ENCODE results near the gene MZB1. TPM values are rescaled to one million over a fixed set of nuclear protein-coding genes. Genes with fewer than 3 reads are reported as not detected.

MZB1 gene
- total and polyA plus RNA-seq, 9 donors, result 0.22 to 0.95 (median 0.44) TPM

DNA sequence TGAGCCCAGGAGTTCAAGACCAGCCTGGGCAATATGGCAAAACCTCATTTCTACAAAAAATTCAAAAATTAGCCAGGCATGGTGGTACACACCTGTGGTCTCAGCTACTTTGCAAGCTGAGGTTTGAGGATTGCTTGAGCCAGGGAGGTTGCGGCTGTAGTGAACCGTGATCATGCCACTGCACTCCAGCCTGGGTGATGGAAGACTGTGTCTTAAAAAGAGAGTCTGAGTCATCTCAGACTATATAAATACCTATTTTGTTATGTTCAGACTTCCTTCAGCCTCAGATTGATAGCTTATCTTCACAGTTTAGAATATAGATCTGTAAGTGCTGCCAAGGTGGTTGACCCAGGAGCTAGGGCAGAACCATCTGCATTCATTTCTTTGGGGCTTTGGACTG lies 49.7 kb downstream of the MZB1 start:
- H3K4me1 ChIP-seq (ENCODE audit: control insufficient read depth, insufficient read depth, low read length), result peaks cover 7% of the 10 kb centered on the region
- no peaks in the 10 kb centered on the region for H3K27me3 ChIP-seq (ENCODE audit: control insufficient read depth, insufficient read depth, low read length)
- H3K9me3 ChIP-seq (replicated peaks; ENCODE audit: control insufficient read depth, low read depth, low read length), result no peaks in the 10 kb centered on the region
- no peaks in the 10 kb centered on the region for H3K36me3 ChIP-seq (ENCODE audit: control insufficient read depth, insufficient read depth, low read length)
- WGBS (ENCODE audit: insufficient coverage), result no CpG with 5 or more reads among the region's 2 CpGs
- DNase-seq, result no peak
- no peak overlapping the region for H3K4me3 ChIP-seq (ENCODE audit: low read length)
- no peak overlapping the region for H3K27ac ChIP-seq (ENCODE audit: low read length)

Other genes starting within 250 kb of the MZB1 start
- gene SIL1, start 191.5 kb downstream of the MZB1 start, total RNA-seq, result 26.1 TPM
- 10 to 100 TPM; 20.0 to 34.7 (median 26.8) TPM for gene SIL1, start 191.5 kb downstream of the MZB1 start, polyA plus RNA-seq (ENCODE audit: insufficient read depth in 1 of 8, insufficient read length in 8 of 8, low replicate concordance in 1 of 8)
- gene MATR3, start 96.2 kb downstream of the MZB1 start, total RNA-seq, result 255 TPM
- gene MATR3, start 96.2 kb downstream of the MZB1 start, polyA plus RNA-seq (ENCODE audit: insufficient read depth in 1 of 8, insufficient read length in 8 of 8, low replicate concordance in 1 of 8), result 100 to 1,000 TPM; 262 to 369 (median 307) TPM
- gene PAIP2, start 48.1 kb downstream of the MZB1 start, total RNA-seq, result 54.0 TPM
- 100 to 1,000 TPM in 7 of 8 donors, 10 to 100 TPM in 1; 94.9 to 146 (median 123) TPM for gene PAIP2, start 48.1 kb downstream of the MZB1 start, polyA plus RNA-seq (ENCODE audit: insufficient read depth in 1 of 8, insufficient read length in 8 of 8, low replicate concordance in 1 of 8)
- 0.04 TPM for gene SLC23A1, start 6.6 kb downstream of the MZB1 start, total RNA-seq
- gene SLC23A1, start 6.6 kb downstream of the MZB1 start, polyA plus RNA-seq (ENCODE audit: insufficient read depth in 1 of 8, insufficient read length in 8 of 8, low replicate concordance in 1 of 8), result 1 to 10 TPM in 2 of 8 donors, under 1 TPM in 6; 0.11 to 2.1 (median 0.34) TPM
- 18.8 TPM for gene PROB1, start 5.2 kb upstream of the MZB1 start, total RNA-seq
- 10 to 100 TPM; 27.8 to 54.2 (median 39.3) TPM for gene PROB1, start 5.2 kb upstream of the MZB1 start, polyA plus RNA-seq (ENCODE audit: insufficient read depth in 1 of 8, insufficient read length in 8 of 8, low replicate concordance in 1 of 8)
- gene SPATA24, start 14.2 kb upstream of the MZB1 start, total RNA-seq, result 12.5 TPM
- 10 to 100 TPM in 5 of 8 donors, 1 to 10 TPM in 3; 6.9 to 14.5 (median 10.1) TPM for gene SPATA24, start 14.2 kb upstream of the MZB1 start, polyA plus RNA-seq (ENCODE audit: insufficient read depth in 1 of 8, insufficient read length in 8 of 8, low replicate concordance in 1 of 8)
- 15.3 TPM for gene DNAJC18, start 49.6 kb upstream of the MZB1 start, total RNA-seq
- 10 to 100 TPM; 15.9 to 29.9 (median 20.5) TPM for gene DNAJC18, start 49.6 kb upstream of the MZB1 start, polyA plus RNA-seq (ENCODE audit: insufficient read depth in 1 of 8, insufficient read length in 8 of 8, low replicate concordance in 1 of 8)
- gene ECSCR, start 72.8 kb upstream of the MZB1 start, total RNA-seq, result 36.0 TPM
- 10 to 100 TPM; 30.9 to 47.9 (median 35.7) TPM for gene ECSCR, start 72.8 kb upstream of the MZB1 start, polyA plus RNA-seq (ENCODE audit: insufficient read depth in 1 of 8, insufficient read length in 8 of 8, low replicate concordance in 1 of 8)
- not detected for gene SMIM33, start 81.1 kb upstream of the MZB1 start, total RNA-seq
- gene SMIM33, start 81.1 kb upstream of the MZB1 start, polyA plus RNA-seq (ENCODE audit: insufficient read depth in 1 of 8, insufficient read length in 8 of 8, low replicate concordance in 1 of 8), result under 1 TPM in 2 of 8 donors, not detected in 6; 0.05 to 0.16 TPM
- gene STING1, start 92.8 kb upstream of the MZB1 start, total RNA-seq, result 19.3 TPM
- 10 to 100 TPM; 32.8 to 43.6 (median 37.7) TPM for gene STING1, start 92.8 kb upstream of the MZB1 start, polyA plus RNA-seq (ENCODE audit: insufficient read depth in 1 of 8, insufficient read length in 8 of 8, low replicate concordance in 1 of 8)
- 93.2 TPM for gene UBE2D2, start 171.4 kb upstream of the MZB1 start, total RNA-seq
- gene UBE2D2, start 171.4 kb upstream of the MZB1 start, polyA plus RNA-seq (ENCODE audit: insufficient read depth in 1 of 8, insufficient read length in 8 of 8, low replicate concordance in 1 of 8), result 100 to 1,000 TPM; 102 to 127 (median 112) TPM

Data from muscle of leg (tissue), 11 donors.